Esophagus squamous epithelium (tissue), 4 donors: ENCODE data around the gene MERTK.

Experiments used
- POLR2A ChIP-seq, 4 donors: fragments of 450-650 bp; IDR thresholded peaks; one replicate each; pipeline ENCODE4 v1.6.1; 2017; ENCODE audit warnings: antibody characterized with exemption in 4 of 4, mild to moderate bottlenecking in 4 of 4, moderate library complexity in 3 of 4
- TF ChIP-seq, protein P1 (sequence below), 6 experiments: fragments of 450-650 bp in 4 of 6; fragments of 200-600 bp in 2 of 6; sonication (generic) in 2 of 6; IDR thresholded peaks; one replicate each; pipeline ENCODE4 v1.5.1; 2016 to 2019; ENCODE audit warnings: antibody characterized with exemption in 6 of 6, mild to moderate bottlenecking in 4 of 6, moderate library complexity in 4 of 6

DNA sequence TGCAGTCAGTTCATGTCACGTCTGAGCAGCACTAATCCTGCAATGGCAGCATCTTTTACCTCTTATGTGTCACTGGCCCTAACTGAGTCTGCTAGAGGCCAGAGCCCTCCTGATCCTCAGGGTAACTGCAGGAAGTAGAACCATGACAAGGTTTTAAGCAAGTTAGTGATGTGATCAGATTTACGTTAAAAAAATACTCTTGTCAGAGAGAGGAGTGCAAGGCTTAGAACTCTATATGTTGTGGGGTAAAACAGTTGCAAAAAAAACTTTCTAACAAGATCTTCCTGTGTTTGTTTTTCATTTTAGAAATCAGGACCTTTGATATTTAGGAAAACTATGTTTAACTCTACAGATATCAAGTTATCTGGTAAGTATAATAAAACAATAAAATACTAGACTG is 161.3 kb downstream of the MERTK start:
- TF ChIP-seq, protein P1, sequence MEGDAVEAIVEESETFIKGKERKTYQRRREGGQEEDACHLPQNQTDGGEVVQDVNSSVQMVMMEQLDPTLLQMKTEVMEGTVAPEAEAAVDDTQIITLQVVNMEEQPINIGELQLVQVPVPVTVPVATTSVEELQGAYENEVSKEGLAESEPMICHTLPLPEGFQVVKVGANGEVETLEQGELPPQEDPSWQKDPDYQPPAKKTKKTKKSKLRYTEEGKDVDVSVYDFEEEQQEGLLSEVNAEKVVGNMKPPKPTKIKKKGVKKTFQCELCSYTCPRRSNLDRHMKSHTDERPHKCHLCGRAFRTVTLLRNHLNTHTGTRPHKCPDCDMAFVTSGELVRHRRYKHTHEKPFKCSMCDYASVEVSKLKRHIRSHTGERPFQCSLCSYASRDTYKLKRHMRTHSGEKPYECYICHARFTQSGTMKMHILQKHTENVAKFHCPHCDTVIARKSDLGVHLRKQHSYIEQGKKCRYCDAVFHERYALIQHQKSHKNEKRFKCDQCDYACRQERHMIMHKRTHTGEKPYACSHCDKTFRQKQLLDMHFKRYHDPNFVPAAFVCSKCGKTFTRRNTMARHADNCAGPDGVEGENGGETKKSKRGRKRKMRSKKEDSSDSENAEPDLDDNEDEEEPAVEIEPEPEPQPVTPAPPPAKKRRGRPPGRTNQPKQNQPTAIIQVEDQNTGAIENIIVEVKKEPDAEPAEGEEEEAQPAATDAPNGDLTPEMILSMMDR (IDR thresholded peaks at IDR 0.05), result no peak
- no peak for TF ChIP-seq POLR2A (IDR thresholded peaks at IDR 0.05)
